ENCODE measurements around the gene MAPK8IP1. TPM values are rescaled to one million over a fixed set of nuclear protein-coding genes. Genes with fewer than 3 reads are reported as not detected.

MAPK8IP1 gene
- total and polyA plus RNA-seq, 2 experiments from 2014 or later = 7.4 to 12.6 TPM

DNA sequence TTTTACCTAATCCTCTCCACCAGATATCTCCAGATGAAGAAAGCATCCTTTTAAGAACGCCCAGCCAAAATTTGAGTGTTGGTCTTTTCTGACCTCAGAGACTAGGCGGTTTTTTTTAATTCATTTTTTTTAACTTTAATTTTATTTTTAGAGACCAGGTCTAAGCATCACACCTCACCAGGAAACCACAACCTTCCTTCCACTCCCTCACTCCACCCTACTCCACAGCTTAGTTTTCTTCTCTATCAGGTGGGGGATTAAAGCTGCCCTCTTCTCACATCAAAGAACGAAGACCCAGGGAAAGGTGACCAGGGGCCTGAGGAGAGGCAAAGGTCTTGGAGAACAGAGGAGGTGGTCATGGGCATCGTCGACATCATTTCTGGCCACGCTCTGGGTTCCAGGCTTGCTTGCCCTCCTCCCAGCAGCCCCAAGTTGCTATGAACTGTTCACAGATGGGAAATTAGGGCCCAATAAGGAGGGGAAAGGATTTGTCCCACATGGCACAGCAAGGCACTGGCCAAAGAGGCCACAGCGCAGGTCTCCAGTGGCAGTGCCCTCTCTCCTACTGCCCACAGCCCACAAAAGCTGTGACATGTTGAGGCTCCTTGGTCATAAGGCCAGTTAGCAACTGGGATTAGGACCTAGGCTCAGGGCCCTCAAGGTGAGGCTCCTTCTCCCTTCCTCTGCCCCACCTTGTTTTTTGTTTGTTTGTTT is 33.7 kb downstream of the MAPK8IP1 start:
- DNase-seq (ENCODE audit: low read depth in 1 of 2, low spot score in 1 of 2) = no peak
- no peak for TF ChIP-seq CTCF (IDR thresholded peaks at IDR 0.05; ENCODE audit: low read depth, low read length)
- Histone ChIP-seq H3K27ac (no peak overlapping the region), H3K4me3 (peak overlapping the region; percentile 90), H3K9me3 (ENCODE audit: low read depth) (no peaks in the 10 kb centered on the region), H3K36me3 (peaks cover 6% of the 10 kb centered on the region), H3K27me3 (peaks cover 34% of the 10 kb centered on the region), H3K4me1 (ENCODE audit: low read depth) (no peaks in the 10 kb centered on the region)

DNA sequence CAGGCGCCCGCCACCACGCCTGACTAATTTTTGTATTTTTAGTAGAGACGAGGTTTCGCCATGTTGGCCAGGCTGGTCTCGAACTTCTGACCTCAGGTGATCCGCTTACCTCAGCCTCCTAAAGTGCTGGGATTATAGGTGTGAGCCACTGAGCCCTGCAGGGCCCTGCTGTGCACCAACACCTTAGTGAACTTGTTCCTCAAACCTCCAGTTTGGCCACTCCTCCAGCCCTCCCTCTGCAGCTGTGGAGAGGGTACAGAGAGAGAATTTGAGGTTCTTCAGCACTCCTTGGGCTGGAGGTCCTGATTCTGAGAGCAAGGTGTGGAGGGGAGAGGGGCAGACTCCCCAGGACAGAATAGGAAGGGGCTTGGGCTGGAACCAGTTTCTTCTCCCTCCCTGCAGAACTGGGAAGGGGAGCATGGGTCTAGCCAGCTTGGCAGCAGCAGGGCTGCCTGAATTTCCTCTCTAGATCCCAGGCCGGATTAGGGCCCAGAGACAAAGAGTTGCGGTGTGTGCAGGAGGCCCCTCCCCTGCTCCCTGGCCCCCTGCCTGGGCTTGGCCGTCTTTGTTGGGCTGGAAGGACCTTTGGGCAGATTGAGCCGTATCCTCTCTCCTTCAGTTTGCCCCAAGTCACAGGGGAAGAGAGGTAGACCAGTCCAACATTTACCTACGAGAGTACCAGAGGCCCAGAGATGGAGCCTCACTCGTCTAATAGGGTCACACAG is 34.5 kb downstream of the MAPK8IP1 start:
- H3K36me3 ChIP-seq = no peaks in the 10 kb centered on the region
- H3K4me1 ChIP-seq (ENCODE audit: low read depth) = no peaks in the 10 kb centered on the region

GRCh38 chr11:45920531-45921477 is 35.4 kb downstream of the MAPK8IP1 start:
- H3K4me1 ChIP-seq (ENCODE audit: low read depth) = no peaks in the 10 kb centered on the region
- DNase-seq (ENCODE audit: low read depth in 1 of 2, low spot score in 1 of 2) = no peak
- peaks cover 45% of the 10 kb centered on the region for H3K27me3 ChIP-seq
- TF ChIP-seq CTCF (IDR thresholded peaks at IDR 0.05; ENCODE audit: low read depth, low read length) = no peak
- no peak overlapping the region for H3K27ac ChIP-seq
- H3K9me3 ChIP-seq (ENCODE audit: low read depth) = no peaks in the 10 kb centered on the region
- no peaks in the 10 kb centered on the region for H3K36me3 ChIP-seq
- H3K4me3 ChIP-seq = no peak overlapping the region

More for the DNA sequence above, 34.5 kb downstream of the MAPK8IP1 start:
- no peak overlapping the region for H3K27ac ChIP-seq
- DNase-seq (ENCODE audit: low read depth in 1 of 2, low spot score in 1 of 2) = no peak
- no peak for TF ChIP-seq CTCF (IDR thresholded peaks at IDR 0.05; ENCODE audit: low read depth, low read length)
- peaks cover 42% of the 10 kb centered on the region for H3K27me3 ChIP-seq
- no peaks in the 10 kb centered on the region for H3K9me3 ChIP-seq (ENCODE audit: low read depth)
- H3K4me3 ChIP-seq = no peak overlapping the region

GRCh38 chr11:45921561-45922424 is 36.3 kb downstream of the MAPK8IP1 start:
- TF ChIP-seq CTCF (IDR thresholded peaks at IDR 0.05; ENCODE audit: low read depth, low read length) = no peak
- Histone ChIP-seq H3K36me3 (no peaks in the 10 kb centered on the region), H3K4me3 (peak overlapping the region; percentile 38), H3K27me3 (peaks cover 45% of the 10 kb centered on the region), H3K4me1 (ENCODE audit: low read depth) (no peaks in the 10 kb centered on the region), H3K9me3 (ENCODE audit: low read depth) (no peaks in the 10 kb centered on the region), H3K27ac (no peak overlapping the region)
- peak in 1 of 2 donors; percentile 55 for DNase-seq (ENCODE audit: low read depth in 1 of 2, low spot score in 1 of 2)
